ENCODE results near the gene PLCH2.

GRCh38 chr1:2462819-2463218, 13.3 kb upstream of the PLCH2 start:
- TF ChIP-seq TAF1 (IDR thresholded peaks at IDR 0.05; ENCODE audit: borderline replicate concordance, low read depth, low read length) (no peak), POLR2AphosphoS5 (IDR thresholded peaks at IDR 0.05; ENCODE audit: low read depth, low read length) (no peak)

Measured in GM12892 (cell line).